Liver (tissue), 3 donors: ENCODE results near the gene FAM171A1.

Experiments
- GABPA ChIP-seq, 2 donors: IDR thresholded peaks in 1 of 2; conservative IDR thresholded peaks in 1 of 2; 2 replicates each; pipeline ENCODE4 v1.6.1; 2016; ENCODE audit warnings: antibody characterized with exemption in 2 of 2, mild to moderate bottlenecking in 1 of 2, moderate library complexity in 1 of 2
- JUND ChIP-seq, 2 donors: IDR thresholded peaks; 2 replicates each; pipeline ENCODE4 v1.6.1; 2016; ENCODE audit warnings: antibody characterized with exemption in 2 of 2
- TAF1 ChIP-seq: conservative IDR thresholded peaks from 2 replicates; pipeline ENCODE4 v1.6.1; 2016; ENCODE audit warnings: antibody characterized with exemption, mild to moderate bottlenecking
- TF ChIP-seq, protein P1 (sequence below): fragments of 150-350 bp; IDR thresholded peaks from 2 replicates; pipeline ENCODE4 v1.5.1; 2017; ENCODE audit warnings: improper control_type of control experiment, low read depth, low read length; ENCODE audit not compliant: missing input control
- TF ChIP-seq, protein P2 (sequence below): IDR thresholded peaks from 2 replicates; pipeline ENCODE4 v1.6.1; 2016; ENCODE audit warnings: antibody characterized with exemption
- TF ChIP-seq, protein P3 (sequence below): IDR thresholded peaks from 2 replicates; pipeline ENCODE4 v1.6.1; 2016; ENCODE audit warnings: antibody characterized with exemption, mild to moderate bottlenecking
- TF ChIP-seq, protein P4 (sequence below): IDR thresholded peaks from 2 replicates; pipeline ENCODE4 v1.6.1; 2016; ENCODE audit warnings: antibody characterized with exemption
- donor health status: healthy.
- donor health status: healthy.

DNA sequence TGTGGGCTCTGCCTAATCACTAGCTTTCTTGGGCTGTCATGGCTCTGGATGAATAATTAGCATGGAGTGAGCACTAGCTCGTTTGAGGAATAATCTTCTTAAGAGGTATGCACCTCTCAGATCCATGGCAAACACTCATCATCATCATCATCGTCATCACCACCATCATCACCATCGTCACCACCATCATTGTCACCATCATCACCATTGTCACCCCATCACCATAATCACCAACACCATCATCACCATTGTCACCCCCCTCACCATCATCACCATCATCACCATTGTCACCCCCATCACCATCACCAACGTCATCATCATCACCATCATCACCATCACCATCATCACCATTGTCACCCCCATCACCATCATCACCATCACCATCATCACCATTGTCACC is 141.8 kb downstream of the FAM171A1 start:
- TF ChIP-seq, protein P1, sequence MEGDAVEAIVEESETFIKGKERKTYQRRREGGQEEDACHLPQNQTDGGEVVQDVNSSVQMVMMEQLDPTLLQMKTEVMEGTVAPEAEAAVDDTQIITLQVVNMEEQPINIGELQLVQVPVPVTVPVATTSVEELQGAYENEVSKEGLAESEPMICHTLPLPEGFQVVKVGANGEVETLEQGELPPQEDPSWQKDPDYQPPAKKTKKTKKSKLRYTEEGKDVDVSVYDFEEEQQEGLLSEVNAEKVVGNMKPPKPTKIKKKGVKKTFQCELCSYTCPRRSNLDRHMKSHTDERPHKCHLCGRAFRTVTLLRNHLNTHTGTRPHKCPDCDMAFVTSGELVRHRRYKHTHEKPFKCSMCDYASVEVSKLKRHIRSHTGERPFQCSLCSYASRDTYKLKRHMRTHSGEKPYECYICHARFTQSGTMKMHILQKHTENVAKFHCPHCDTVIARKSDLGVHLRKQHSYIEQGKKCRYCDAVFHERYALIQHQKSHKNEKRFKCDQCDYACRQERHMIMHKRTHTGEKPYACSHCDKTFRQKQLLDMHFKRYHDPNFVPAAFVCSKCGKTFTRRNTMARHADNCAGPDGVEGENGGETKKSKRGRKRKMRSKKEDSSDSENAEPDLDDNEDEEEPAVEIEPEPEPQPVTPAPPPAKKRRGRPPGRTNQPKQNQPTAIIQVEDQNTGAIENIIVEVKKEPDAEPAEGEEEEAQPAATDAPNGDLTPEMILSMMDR = no peak
- TF ChIP-seq, protein P2, sequence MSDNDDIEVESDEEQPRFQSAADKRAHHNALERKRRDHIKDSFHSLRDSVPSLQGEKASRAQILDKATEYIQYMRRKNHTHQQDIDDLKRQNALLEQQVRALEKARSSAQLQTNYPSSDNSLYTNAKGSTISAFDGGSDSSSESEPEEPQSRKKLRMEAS = no peak
- no peak for TF ChIP-seq TAF1
- no peak for TF ChIP-seq GABPA (IDR thresholded peaks at IDR 0.05 in 1 of 2, conservative IDR thresholded peaks at IDR 0.05 in 1 of 2)
- TF ChIP-seq, protein P3, sequence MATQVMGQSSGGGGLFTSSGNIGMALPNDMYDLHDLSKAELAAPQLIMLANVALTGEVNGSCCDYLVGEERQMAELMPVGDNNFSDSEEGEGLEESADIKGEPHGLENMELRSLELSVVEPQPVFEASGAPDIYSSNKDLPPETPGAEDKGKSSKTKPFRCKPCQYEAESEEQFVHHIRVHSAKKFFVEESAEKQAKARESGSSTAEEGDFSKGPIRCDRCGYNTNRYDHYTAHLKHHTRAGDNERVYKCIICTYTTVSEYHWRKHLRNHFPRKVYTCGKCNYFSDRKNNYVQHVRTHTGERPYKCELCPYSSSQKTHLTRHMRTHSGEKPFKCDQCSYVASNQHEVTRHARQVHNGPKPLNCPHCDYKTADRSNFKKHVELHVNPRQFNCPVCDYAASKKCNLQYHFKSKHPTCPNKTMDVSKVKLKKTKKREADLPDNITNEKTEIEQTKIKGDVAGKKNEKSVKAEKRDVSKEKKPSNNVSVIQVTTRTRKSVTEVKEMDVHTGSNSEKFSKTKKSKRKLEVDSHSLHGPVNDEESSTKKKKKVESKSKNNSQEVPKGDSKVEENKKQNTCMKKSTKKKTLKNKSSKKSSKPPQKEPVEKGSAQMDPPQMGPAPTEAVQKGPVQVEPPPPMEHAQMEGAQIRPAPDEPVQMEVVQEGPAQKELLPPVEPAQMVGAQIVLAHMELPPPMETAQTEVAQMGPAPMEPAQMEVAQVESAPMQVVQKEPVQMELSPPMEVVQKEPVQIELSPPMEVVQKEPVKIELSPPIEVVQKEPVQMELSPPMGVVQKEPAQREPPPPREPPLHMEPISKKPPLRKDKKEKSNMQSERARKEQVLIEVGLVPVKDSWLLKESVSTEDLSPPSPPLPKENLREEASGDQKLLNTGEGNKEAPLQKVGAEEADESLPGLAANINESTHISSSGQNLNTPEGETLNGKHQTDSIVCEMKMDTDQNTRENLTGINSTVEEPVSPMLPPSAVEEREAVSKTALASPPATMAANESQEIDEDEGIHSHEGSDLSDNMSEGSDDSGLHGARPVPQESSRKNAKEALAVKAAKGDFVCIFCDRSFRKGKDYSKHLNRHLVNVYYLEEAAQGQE = no peak
- no peak for TF ChIP-seq JUND (IDR thresholded peaks at IDR 0.05)
- TF ChIP-seq, protein P4, sequence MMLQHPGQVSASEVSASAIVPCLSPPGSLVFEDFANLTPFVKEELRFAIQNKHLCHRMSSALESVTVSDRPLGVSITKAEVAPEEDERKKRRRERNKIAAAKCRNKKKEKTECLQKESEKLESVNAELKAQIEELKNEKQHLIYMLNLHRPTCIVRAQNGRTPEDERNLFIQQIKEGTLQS = no peak
